ENCODE results near the gene KLHL22. TPM values are rescaled to one million over a fixed set of nuclear protein-coding genes. Genes with fewer than 3 reads are reported as not detected.

The KLHL22 gene
- total and polyA plus RNA-seq, 2 of the 4 experiments (the other 2 are of a cell fraction) = 27.1 to 30.1 TPM

- no peak overlapping the region for H4K8ac ChIP-seq (ENCODE audit: low read depth in 2 of 2, low read length in 2 of 2)
- no peak overlapping the region for H4K91ac ChIP-seq (ENCODE audit: insufficient read depth, low read depth, low read length)
- in situ Hi-C loops (cut with MboI; ENCODE audit: low sequenced_read_pairs) = no loop called here
- H4K5ac ChIP-seq (ENCODE audit: low read depth, low read length) = no peak overlapping the region
- TF ChIP-seq RAD21 (IDR thresholded peaks at IDR 0.05; ENCODE audit: low read length) (no peak), ELK1 (IDR thresholded peaks at IDR 0.05; ENCODE audit: borderline replicate concordance, low read depth, low read length) (no peak), USF2 (IDR thresholded peaks at IDR 0.05; ENCODE audit: low read depth, low read length) (no peak), POLR2A (IDR thresholded peaks at IDR 0.05; ENCODE audit: low read depth, low read length) (no peak), CEBPB (IDR thresholded peaks at IDR 0.05; ENCODE audit: low read depth, low read length) (no peak), RCOR1 (IDR thresholded peaks at IDR 0.05; ENCODE audit: insufficient replicate concordance, low read length) (no peak), BHLHE40 (IDR thresholded peaks at IDR 0.05; ENCODE audit: low read depth, low read length) (no peak), CTCF (conservative IDR thresholded peaks at IDR 0.05; ENCODE audit: low read depth, low read length) (no peak), RFX5 (IDR thresholded peaks at IDR 0.05; ENCODE audit: low read depth, low read length) (no peak), MXI1 (IDR thresholded peaks at IDR 0.05; ENCODE audit: borderline replicate concordance, low read depth, low read length) (no peak), FOS (IDR thresholded peaks at IDR 0.05; ENCODE audit: low read depth, low read length) (no peak), CHD1 (IDR thresholded peaks at IDR 0.05; ENCODE audit: low read depth, low read length) (no peak), MAZ (IDR thresholded peaks at IDR 0.05; ENCODE audit: borderline replicate concordance, low read depth, low read length) (no peak)
- no peak overlapping the region for H3K27ac ChIP-seq (ENCODE audit: insufficient read depth, low read length)
- H3K4me3 ChIP-seq (ENCODE audit: insufficient read depth, low read depth, low read length) = no peak overlapping the region
- H3K18ac ChIP-seq (ENCODE audit: low read depth, low read length) = no peak overlapping the region
- H2AFZ ChIP-seq (replicated peaks; ENCODE audit: low read length, poor library complexity) = no peak overlapping the region
- peaks cover 11% of the 10 kb centered on the region for H3K9me1 ChIP-seq (ENCODE audit: insufficient read depth, low read length)
- intact Hi-C loops (cut with micrococcal nuclease) = no loop called here
- H2BK5ac ChIP-seq (ENCODE audit: low read depth, low read length, poor library complexity, severe bottlenecking) = no peak overlapping the region
- H3K4me1 ChIP-seq (ENCODE audit: control insufficient read depth, insufficient read depth, low read length) = no peaks in the 10 kb centered on the region
- no peak overlapping the region for H2AK9ac ChIP-seq (replicated peaks; ENCODE audit: low read depth, low read length, poor library complexity)
- H3K4ac ChIP-seq (ENCODE audit: low read depth, low read length) = no peak overlapping the region
- CTCF ChIA-PET = no interaction called here
- no peaks in the 10 kb centered on the region; the same call in none of the 2 replicates for H4K20me1 ChIP-seq (ENCODE audit: insufficient read depth, low read length)
- no peak overlapping the region for H3K9ac ChIP-seq (ENCODE audit: low read depth, low read length)
- H3K14ac ChIP-seq (replicated peaks; ENCODE audit: low read depth, low read length) = no peak overlapping the region
- H2AK5ac ChIP-seq (ENCODE audit: low read depth, low read length) = no peak overlapping the region
- ATAC-seq (ENCODE audit: low read depth) (no peak), DNase-seq (no peak)
- H3K79me1 ChIP-seq (ENCODE audit: low read depth in 1 of 2, low read length in 2 of 2) = peaks cover 13 to 42% of the 10 kb centered on the region in 2 experiments
- H3K4me2 ChIP-seq (ENCODE audit: low read depth, low read length) = no peak overlapping the region
- H3K36me3 ChIP-seq (ENCODE audit: control insufficient read depth, insufficient read depth, low read length) = peaks cover 6% of the 10 kb centered on the region; the same call in 1 of the 2 replicates
- H3K56ac ChIP-seq (ENCODE audit: extremely low read depth, insufficient read depth, low read length) = no peak overlapping the region
- no peaks in the 10 kb centered on the region for H3K9me3 ChIP-seq (ENCODE audit: control insufficient read depth, insufficient read depth, low read length)
- no peaks in the 10 kb centered on the region for H3K27me3 ChIP-seq (ENCODE audit: control insufficient read depth, insufficient read depth, low read length)
- no peak overlapping the region for H2BK120ac ChIP-seq (ENCODE audit: low read depth, low read length)
- H2BK15ac ChIP-seq (ENCODE audit: low read depth, low read length) = no peak overlapping the region
- dilution Hi-C loops (cut with HindIII; ENCODE audit: low sequenced_read_pairs, unreplicated experiment) = no loop called here
- WGBS, 2 experiments (ENCODE audit: extremely low coverage in 2 of 2, insufficient read length in 1 of 2) = no CpG with 5 or more reads among the region's 1 CpG
- BruUV-seq (replicated peaks) = no TSS peak
- no peak overlapping the region for H3K23ac ChIP-seq (ENCODE audit: low read depth, low read length)
- POLR2A ChIA-PET (ENCODE audit: unreplicated experiment) = no interaction called here
- H2BK20ac ChIP-seq (ENCODE audit: low read depth, low read length) = no peak overlapping the region
Observed at GRCh38 chr22:20479612-20480196, 15.9 kb downstream of the KLHL22 start.

All from IMR-90 (cell line).